HS-27A (cell line): Measurements from ENCODE around the gene GULP1.

ENCODE experiments used
- DNase-seq: peaks from one replicate; pipeline ENCODE4 v3.0.0-alpha.2; 2012; ENCODE audit warnings: low read depth, missing footprints

GULP1 gene

GRCh38 chr2:188473306-188473705 lies 181.6 kb downstream of the GULP1 start:
- DNase-seq = no peak

DNA sequence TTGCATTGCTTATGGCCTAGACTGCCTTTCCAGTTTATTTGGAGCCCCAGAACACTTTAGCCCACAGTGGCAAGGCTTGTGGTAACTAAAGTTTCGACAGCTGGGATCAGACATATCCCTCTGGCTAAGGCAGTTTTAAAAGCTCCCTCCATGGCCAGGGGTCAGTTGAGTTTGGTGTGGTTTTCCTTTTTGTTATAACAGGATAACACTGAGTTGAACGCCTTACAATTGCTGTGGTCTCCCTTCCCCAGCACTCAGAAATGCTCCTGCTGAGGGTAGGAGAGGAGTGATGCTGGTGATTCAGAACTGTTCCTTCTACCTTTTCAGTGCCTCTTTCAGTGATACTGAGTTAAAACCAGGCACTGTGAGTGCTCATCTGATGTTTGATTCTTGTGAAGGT lies 182.6 kb downstream of the GULP1 start:
- no peak for DNase-seq

GRCh38 chr2:188475945-188476344 lies 184.3 kb downstream of the GULP1 start:
- peak; percentile 39 for DNase-seq

DNA sequence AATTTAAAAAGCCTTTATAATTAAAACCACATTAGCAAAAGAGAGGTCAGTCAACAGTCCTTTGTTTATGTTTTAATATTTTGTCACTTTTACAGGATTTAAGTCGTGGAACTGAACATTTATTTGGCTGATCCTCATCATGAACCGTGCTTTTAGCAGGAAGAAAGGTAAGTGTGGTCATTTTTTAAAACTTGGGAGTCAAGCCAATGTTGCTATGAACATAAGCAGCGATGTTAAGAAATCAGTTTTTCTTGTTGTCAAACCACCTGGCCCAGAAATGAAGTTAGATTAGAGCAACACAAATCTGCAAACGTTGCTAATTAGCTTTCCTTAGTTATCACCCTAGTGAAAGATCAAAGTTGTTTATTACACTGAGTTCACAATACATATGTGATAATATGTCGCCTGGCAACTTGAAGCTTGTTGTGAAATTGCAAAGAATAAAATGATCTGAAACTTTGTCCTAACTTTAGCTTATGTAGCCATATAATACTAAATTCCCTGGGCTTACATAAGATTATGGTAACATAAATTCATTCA lies 186.0 kb downstream of the GULP1 start:
- DNase-seq = no peak

DNA sequence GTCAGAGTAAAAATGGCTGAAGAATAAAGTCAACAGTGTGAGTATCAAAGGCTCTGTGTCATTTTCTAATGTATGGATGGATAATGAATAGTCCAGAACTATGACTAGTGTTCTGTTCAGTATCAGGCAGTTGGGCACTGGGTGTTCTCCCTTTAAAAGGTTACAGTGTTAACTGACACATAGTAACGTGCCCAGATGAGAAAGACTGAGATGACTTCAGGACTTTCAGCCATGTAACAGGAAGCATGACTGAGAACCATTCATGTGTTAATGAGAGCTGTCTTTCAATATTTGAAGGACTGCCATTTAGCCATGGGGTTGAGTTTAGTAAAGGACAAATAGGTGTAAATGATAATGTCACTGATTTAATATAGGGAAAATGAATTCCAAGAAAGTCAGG lies 187.1 kb downstream of the GULP1 start:
- DNase-seq = no peak

DNA sequence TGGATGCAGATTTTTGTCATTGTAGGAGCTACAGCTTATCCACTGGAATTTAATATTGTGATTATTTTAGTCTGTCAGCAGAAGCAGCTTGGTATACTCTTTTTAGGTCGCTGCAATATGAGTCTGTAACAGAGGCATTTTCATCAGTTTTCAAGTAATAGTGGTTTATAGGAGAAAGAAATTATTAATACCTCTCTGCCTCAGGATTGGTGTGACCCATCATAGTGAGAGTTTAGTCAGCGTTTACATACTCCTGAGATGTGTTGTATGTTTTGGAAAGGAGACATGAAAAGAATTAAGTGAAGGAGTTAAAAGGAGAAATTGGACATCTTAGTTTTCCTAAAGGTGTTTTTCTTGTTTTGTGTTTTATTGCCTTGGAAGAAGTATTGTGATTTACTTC lies 189.8 kb downstream of the GULP1 start:
- no peak for DNase-seq

- no peak for DNase-seq
Observed at GRCh38 chr2:188485496-188485895, 193.8 kb downstream of the GULP1 start.

GRCh38 chr2:188492751-188493150 lies 201.1 kb downstream of the GULP1 start:
- DNase-seq = no peak

GRCh38 chr2:188494906-188495305 lies 203.2 kb downstream of the GULP1 start:
- no peak for DNase-seq

DNA sequence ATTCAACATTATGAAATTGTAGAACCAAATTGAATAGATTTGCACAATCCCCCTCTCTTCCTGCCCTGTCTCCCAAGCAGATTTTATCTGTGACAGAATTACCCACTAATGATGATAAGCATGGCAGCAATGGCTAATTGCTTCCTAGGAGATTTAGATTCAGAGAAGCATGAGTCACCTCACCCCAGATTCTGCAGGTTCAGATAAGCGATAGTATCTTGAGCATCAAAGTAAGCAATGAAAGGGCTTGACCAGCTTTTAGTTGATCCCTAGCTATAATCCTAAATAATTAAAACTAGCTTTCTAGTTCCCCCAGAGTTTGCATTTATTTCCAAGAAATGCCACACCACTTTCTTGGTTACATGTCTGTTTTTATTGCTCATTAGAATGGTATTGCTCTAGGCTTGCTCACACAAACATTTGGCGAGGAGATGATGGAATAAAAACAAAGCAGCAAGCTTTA lies 204.3 kb downstream of the GULP1 start:
- DNase-seq = no peak

GRCh38 chr2:188497726-188498125 lies 206.1 kb downstream of the GULP1 start:
- no peak for DNase-seq

DNA sequence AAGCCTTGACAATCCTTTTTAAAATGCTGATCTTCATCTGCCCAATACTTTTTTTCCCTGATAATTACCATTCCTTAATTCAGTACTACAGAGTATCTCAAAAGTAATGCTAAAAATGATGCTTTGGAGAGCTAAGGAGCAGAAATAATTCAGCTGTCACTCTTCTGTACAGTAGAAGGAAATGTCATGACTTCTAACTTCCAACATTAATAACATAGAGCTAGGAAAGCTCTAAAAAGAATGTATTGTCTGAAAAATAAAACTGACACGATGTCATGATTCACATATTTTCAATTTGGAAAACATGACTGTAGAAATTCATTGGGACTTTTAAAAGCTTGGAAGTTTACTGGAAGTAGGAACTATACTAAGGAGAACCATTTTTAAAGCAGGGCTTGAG lies 212.3 kb downstream of the GULP1 start:
- no peak for DNase-seq

DNA sequence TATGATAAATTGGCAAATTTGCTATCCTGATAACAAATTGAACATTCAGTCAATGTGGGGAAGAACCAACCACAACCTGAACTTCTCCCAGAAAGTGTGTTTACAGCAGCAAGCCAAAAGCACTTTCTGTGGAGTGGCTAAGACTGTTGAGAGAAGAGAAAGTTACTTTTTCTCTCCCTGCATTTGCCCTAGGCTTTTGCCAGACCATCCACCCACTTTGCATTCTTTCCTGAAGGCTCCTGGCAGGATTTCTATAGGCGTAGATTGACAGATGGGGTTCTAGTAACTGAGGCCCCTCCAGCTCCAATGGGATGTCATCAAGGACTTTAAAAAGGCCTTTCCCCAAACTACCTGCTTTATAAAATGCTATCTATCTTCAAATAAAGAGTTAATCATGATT lies 215.2 kb downstream of the GULP1 start:
- no peak for DNase-seq

GRCh38 chr2:188511346-188511745 lies 219.7 kb downstream of the GULP1 start:
- DNase-seq = no peak

- DNase-seq = no peak
Observed at GRCh38 chr2:188512456-188512855, 220.8 kb downstream of the GULP1 start.

DNA sequence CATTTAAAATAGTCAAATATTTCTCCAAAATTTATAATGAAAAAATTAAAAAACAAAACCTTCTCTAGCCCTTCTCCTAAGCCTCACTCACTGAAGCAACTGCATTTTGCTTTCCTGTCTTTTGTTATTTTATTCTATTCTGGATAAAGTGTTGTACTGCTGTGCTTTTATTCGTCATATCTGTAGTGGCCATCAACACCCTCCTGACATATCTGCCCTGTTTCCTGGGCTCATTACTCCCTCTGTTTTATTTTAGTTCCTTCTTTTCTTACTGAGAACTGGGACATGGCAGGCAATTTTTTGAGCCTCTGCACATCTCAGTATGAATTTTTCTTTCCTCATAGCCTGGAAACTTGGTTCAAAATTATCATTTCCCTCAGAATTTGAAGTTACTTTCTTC lies 224.2 kb downstream of the GULP1 start:
- no peak for DNase-seq

GRCh38 chr2:188517549-188518215 lies 226.0 kb downstream of the GULP1 start:
- no peak for DNase-seq

- DNase-seq = peak; percentile 41
Observed at GRCh38 chr2:188518381-188518780, 226.7 kb downstream of the GULP1 start.

DNA sequence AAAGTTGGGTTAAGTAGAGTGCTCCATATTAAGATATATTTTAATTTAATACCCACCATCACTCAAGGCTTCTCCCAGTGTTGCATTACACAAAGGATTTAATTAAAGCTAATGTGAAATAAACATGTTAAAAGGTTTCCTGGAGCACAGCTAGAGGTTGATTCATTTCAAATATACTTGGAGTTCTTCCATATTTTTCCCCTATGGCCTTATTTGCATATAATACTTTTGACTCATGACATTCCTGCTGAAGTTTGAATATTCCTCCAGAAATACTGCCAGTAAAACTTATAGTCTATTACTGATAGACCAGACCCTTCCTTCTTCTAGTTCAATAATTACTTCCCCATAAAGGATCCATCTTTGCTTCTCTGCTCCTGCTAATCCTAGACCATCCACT lies 227.5 kb downstream of the GULP1 start:
- DNase-seq = no peak

DNA sequence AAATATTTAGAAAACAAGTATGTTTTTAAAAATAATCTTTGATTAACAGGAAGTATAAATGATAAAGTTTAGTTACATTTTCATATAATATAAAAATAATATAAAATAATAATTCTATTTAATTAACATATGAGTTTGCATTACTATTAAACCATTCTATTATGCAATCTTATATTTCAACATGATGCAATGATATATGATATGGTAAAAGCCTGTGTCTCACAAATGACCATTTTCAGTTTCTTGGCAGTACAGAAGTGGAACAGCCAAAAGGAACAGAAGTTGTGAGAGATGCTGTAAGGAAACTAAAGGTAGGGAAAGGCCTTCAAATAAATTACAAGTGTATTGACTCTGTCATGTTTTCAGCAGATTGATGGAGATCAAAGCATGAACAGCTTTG lies 230.8 kb downstream of the GULP1 start:
- no peak for DNase-seq

DNA sequence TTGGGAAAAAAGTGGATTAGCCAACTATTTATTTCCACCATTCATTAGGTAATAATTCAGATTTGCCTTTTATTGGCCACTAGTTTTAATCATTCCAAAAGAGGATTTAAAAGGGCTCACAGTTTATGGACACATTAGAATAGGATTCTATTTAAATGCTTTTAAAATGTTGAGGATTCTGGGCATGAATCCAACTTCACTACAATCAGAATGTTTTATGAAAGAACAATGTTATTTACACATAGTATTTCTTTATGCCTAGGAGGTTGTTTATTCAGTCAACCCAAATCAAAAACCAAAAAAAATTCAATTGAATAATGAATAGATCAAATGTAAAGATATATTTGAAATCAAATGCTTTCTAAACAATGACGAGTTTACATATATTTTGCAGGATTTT lies 232.2 kb downstream of the GULP1 start:
- DNase-seq = no peak

GRCh38 chr2:188524519-188525113 lies 232.9 kb downstream of the GULP1 start:
- peak; percentile 39 for DNase-seq

DNA sequence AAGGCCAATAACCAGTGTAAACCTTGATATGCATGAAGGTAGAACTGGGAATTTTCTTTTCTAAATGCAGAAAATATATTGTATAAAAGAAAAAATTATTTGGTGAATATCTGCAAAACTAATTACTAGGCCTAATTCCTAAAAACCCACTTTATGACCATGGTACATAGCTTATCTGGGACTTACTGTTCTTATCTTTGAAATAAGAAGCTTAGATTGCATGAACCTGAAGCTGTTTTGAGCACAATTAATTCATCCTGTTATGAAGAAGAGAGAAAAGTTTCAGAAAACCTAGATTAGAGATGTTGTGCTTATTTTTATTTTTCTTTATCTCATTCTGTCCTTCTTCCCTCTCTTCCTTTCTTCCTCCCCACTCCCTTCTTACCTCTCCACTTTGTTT lies 235.0 kb downstream of the GULP1 start:
- DNase-seq = no peak

GRCh38 chr2:188527141-188527540 lies 235.5 kb downstream of the GULP1 start:
- no peak for DNase-seq
